Activated T-cell treated with anti-CD3 and anti-CD28 coated beads, Interleukin-2, amount 50 U/mL, for 72 hours (primary cell): ENCODE results near the gene ZNF503. TPM values are rescaled to one million over a fixed set of nuclear protein-coding genes. Genes with fewer than 3 reads are reported as not detected.

Source experiments
- ATAC-seq, 2 donors: fragments of 150-1000 bp; cut with Tn5 transposase; replicated peaks in 1 of 2; 2 replicates each; pipeline ENCODE4 v1.10.0; 2021; ENCODE audit warnings: moderate library complexity in 2 of 2, mild to moderate bottlenecking in 1 of 2
- DNase-seq, 2 donors: peaks; one replicate each; pipeline ENCODE4 v3.0.0; 2021 to 2022; ENCODE audit warnings: mixed read lengths in 1 of 2
- H3K27ac Mint-ChIP-seq: one replicate; pipeline ENCODE4 v1.8.0; 2022; ENCODE audit warnings: mild to moderate bottlenecking, moderate library complexity, mixed read lengths
- H3K27me3 Mint-ChIP-seq: one replicate; pipeline ENCODE4 v1.8.0; 2022; ENCODE audit warnings: low read depth, mixed read lengths
- H3K36me3 Mint-ChIP-seq, 2 donors: one replicate each; pipeline ENCODE4 v1.8.0; 2022; ENCODE audit warnings: mixed read lengths in 2 of 2, mild to moderate bottlenecking in 1 of 2; ENCODE audit not compliant: insufficient read depth in 2 of 2
- H3K4me1 Mint-ChIP-seq: one replicate; pipeline ENCODE4 v1.8.0; 2022; ENCODE audit warnings: low read depth, mixed read lengths
- H3K4me3 Mint-ChIP-seq, 2 donors: one replicate each; pipeline ENCODE4 v1.8.0; 2022; ENCODE audit warnings: mild to moderate bottlenecking in 2 of 2, mixed read lengths in 2 of 2, moderate library complexity in 2 of 2
- H3K9me3 Mint-ChIP-seq, 2 donors: one replicate each; pipeline ENCODE4 v1.8.0; 2022; ENCODE audit warnings: mixed read lengths in 2 of 2
- total RNA-seq, 2 donors: library from RNA; stranded (reverse); gene quantifications; one replicate each; pipeline ENCODE4 v1.2.3, GENCODE V29; 2022

The ZNF503 gene
- total RNA-seq, 2 donors from 2014 or later: 0.50 to 1.3 TPM

DNA sequence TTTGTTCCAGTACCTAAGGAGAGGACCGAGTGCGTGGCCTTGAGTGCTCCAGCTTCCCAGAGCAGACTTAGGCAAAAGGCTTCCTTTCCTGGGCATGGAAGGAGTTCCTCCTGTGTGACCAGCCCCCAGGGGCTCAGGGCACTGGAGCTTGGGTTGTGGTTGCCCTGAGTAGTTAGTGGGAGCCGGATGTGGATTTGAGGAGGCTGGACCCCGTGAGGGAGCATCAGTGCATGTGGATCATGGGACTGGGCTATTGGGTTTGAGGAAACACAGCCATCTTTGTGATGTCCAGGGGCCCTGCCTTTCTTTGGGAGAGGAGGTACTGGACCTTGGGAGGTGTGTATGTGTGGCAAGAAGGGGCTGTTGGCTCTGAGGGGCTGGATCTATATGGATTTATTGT, 38.2 kb upstream of the ZNF503 start:
- H3K4me3 Mint-ChIP-seq: no peak overlapping the region
- no peak overlapping the region for H3K27ac Mint-ChIP-seq
- H3K4me1 Mint-ChIP-seq: no peaks in the 10 kb centered on the region
- H3K36me3 Mint-ChIP-seq: peaks cover 4 to 7% of the 10 kb centered on the region in 2 donors
- DNase-seq (no peak), ATAC-seq (no peak)
- H3K9me3 Mint-ChIP-seq: peaks cover 5 to 10% of the 10 kb centered on the region in 2 donors
- peaks cover 17% of the 10 kb centered on the region for H3K27me3 Mint-ChIP-seq

DNA sequence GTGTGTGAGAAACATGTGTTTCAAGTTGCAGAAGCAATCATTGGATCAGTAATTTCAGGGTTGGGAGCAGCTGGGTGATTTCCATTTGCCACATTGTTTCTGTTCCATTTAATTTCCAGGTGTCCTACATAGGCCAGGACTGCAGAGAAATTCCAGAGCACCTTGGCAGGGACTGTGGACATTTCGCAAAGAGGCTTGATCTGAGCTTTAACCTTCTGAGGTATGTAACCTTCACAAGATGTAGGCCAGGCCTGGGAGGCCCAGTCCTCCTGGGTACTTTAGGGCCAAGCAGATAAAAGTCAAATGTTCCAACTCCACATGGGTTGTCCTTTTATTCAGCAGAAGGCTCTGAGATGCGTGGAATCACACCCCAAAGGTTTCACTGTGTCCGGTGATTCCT, 36.7 kb upstream of the ZNF503 start:
- Mint-ChIP-seq H3K4me1 (no peaks in the 10 kb centered on the region), H3K9me3 (peaks cover 3 to 6% of the 10 kb centered on the region in 2 donors), H3K4me3 (no peak overlapping the region), H3K27ac (no peak overlapping the region), H3K36me3 (peaks cover 0 to 2% of the 10 kb centered on the region in 2 donors), H3K27me3 (peaks cover 27% of the 10 kb centered on the region)
- ATAC-seq: no peak
- DNase-seq: no peak

DNA sequence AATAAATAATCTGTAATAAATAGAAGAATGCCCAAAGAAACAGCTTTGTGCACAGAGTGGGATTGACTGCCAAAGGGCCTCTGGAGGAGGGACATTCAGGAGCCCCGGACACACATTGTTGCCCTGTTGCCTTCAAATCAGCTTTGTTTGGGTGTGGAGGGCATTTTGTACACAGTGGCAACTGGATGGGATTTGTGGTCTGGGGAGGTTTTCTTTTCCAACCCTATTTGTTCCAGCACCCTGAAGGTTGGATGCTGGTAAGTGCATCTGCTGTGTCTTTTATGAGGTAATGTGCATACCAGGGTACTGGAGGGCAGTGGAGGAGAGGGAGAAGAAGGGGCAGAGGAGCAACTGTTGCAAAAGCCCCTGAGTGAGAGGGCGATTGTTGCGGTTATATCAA, 36.1 kb upstream of the ZNF503 start:
- H3K4me3 Mint-ChIP-seq: no peak overlapping the region
- ATAC-seq: no peak
- no peak for DNase-seq
- peaks cover 32% of the 10 kb centered on the region for H3K27me3 Mint-ChIP-seq
- H3K27ac Mint-ChIP-seq: no peak overlapping the region
- H3K4me1 Mint-ChIP-seq: no peaks in the 10 kb centered on the region
- H3K36me3 Mint-ChIP-seq: peaks cover 0 to 2% of the 10 kb centered on the region in 2 donors
- peaks cover 2 to 3% of the 10 kb centered on the region in 2 donors for H3K9me3 Mint-ChIP-seq

DNA sequence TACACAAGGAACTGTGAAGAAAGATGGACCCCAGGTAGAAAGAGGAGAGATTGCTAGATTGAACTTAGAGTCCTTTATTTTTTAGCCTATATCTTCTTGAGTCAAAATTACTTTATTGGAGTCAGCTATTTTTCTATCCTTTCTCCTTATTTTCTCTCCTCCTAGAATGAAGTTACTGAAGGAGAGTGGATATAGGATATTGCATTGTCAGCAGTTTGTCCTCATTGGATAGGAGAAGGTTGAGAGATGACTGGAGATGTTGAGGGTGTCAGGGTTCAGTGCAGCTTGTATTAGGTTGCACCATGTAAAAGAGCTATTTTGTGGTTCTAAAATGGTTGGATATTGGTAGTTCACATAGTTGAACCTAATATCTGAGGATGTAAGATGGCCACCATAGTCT, 35.3 kb upstream of the ZNF503 start:
- Mint-ChIP-seq H3K27me3 (peaks cover 40% of the 10 kb centered on the region), H3K27ac (no peak overlapping the region), H3K4me1 (peaks cover 2% of the 10 kb centered on the region), H3K36me3 (no peaks in the 10 kb centered on the region), H3K4me3 (no peak overlapping the region), H3K9me3 (no peaks in the 10 kb centered on the region)
- DNase-seq (no peak), ATAC-seq (no peak)

DNA sequence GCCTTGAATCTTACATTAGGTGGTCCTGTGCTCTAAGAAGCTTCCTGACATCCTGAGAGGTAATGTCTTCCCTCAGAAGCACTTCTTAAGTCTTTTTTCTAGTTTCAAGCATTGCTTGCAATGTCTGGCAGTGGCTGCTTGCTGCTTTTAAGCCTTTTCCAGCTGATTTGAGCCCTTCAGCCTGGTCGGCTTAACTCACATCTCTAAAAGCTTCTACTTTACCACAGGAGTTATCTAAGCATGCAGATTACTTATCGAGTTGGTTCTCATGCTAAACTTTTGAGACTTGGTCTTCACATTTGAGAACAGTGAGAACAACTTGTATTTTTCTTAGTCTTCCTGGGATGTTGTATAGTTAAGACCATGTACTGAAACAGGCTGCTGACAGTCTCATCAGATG, 33.7 kb upstream of the ZNF503 start:
- ATAC-seq (no peak), DNase-seq (no peak)
- Mint-ChIP-seq H3K27ac (no peak overlapping the region), H3K4me1 (peaks cover 5% of the 10 kb centered on the region), H3K4me3 (no peak overlapping the region), H3K9me3 (no peaks in the 10 kb centered on the region), H3K27me3 (peaks cover 49% of the 10 kb centered on the region), H3K36me3 (no peaks in the 10 kb centered on the region)

DNA sequence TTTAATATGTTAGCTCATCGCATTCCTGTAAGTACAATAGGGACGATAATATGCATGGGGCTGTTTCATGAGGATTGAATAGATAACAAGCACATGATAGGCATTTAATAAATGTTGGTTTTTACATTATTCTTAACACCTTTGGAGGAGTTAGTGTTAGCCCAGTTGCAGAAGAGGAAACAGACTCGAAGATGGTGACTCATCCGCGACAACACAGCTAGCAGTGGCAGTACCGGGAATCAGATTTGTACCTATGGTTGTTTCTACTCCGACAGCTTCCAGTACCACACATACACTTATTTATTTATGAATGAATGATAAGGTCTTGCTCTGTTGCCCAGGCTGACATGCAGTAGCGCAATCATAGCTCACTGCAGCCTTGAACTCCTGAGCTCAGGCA, 32.7 kb upstream of the ZNF503 start:
- H3K36me3 Mint-ChIP-seq: no peaks in the 10 kb centered on the region
- H3K27ac Mint-ChIP-seq: no peak overlapping the region
- peaks cover 5% of the 10 kb centered on the region for H3K4me1 Mint-ChIP-seq
- no peak for ATAC-seq
- H3K27me3 Mint-ChIP-seq: peaks cover 56% of the 10 kb centered on the region
- H3K9me3 Mint-ChIP-seq: no peaks in the 10 kb centered on the region
- DNase-seq: no peak
- no peak overlapping the region for H3K4me3 Mint-ChIP-seq

DNA sequence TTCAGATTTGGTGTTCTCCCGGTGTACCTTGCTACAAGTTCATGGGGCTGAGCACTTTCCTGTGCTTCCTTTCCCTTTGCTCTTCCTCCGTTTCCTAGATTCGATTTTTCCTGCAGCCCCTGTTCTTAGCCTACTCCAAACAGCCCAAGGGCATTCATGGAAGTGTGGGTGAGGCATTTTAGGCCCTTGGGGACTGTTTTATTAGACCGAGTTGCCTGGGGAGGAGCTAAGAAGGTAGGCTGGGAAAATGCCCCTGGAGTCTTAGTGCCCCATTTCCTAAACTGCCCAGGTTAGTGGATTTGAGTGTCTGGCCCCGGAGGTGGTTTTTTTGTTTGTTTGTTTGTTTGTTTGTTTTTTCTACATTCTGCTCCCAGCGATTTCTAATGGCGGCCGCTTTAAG, 31.7 kb upstream of the ZNF503 start:
- Mint-ChIP-seq H3K27me3 (peaks cover 58% of the 10 kb centered on the region), H3K9me3 (no peaks in the 10 kb centered on the region), H3K4me1 (peaks cover 5% of the 10 kb centered on the region), H3K36me3 (no peaks in the 10 kb centered on the region), H3K27ac (no peak overlapping the region), H3K4me3 (no peak overlapping the region)
- ATAC-seq (no peak), DNase-seq (no peak)

DNA sequence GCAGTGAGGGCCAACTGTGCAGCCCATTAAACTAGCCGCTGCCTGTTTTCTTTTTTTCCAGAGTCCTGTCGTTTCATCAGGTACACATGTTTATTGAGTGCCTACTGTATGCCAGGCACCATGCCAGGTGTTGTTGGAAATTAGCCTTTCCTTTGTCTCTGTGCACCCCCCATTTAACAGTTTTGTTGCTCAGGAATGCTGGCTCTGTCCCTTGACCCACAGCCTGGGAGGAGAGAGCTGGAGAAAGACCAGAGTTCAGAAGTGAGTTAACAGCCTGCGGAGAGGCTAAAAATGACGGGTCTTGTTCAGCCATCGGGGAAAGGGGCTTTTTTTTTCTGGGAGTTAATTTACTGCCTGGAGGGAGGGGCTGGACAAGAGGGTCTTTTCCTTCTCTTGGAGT, 31.2 kb upstream of the ZNF503 start:
- Mint-ChIP-seq H3K9me3 (no peaks in the 10 kb centered on the region), H3K4me1 (peaks cover 5% of the 10 kb centered on the region), H3K27ac (no peak overlapping the region), H3K4me3 (no peak overlapping the region), H3K36me3 (no peaks in the 10 kb centered on the region), H3K27me3 (peaks cover 58% of the 10 kb centered on the region)
- no peak for ATAC-seq
- no peak for DNase-seq

DNA sequence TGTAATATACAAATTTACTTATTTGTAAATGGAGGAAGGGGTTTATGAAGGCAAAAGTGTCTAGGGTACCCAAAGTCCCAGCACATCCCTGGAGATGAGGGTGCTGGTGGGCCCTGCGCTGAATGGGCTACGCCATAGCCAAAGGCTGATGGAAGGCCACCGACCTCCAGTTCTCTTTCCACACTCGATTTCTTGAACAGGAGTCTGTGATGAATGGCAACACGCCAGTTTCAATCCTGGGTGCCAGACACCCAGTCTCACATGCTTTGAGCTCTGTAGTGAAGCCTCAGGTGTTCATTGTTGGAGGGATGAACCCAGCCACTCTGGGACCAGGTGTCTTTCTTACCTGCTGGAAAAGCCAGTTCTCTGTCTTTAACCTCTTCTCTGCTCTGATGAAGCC, 30.6 kb upstream of the ZNF503 start:
- no peak overlapping the region for H3K27ac Mint-ChIP-seq
- no peaks in the 10 kb centered on the region for H3K36me3 Mint-ChIP-seq
- H3K27me3 Mint-ChIP-seq: peaks cover 58% of the 10 kb centered on the region
- peaks cover 5% of the 10 kb centered on the region for H3K4me1 Mint-ChIP-seq
- no peaks in the 10 kb centered on the region for H3K9me3 Mint-ChIP-seq
- H3K4me3 Mint-ChIP-seq: peak overlapping the region in 1 of 2 donors; percentile 77
- DNase-seq (no peak), ATAC-seq (no peak)

DNA sequence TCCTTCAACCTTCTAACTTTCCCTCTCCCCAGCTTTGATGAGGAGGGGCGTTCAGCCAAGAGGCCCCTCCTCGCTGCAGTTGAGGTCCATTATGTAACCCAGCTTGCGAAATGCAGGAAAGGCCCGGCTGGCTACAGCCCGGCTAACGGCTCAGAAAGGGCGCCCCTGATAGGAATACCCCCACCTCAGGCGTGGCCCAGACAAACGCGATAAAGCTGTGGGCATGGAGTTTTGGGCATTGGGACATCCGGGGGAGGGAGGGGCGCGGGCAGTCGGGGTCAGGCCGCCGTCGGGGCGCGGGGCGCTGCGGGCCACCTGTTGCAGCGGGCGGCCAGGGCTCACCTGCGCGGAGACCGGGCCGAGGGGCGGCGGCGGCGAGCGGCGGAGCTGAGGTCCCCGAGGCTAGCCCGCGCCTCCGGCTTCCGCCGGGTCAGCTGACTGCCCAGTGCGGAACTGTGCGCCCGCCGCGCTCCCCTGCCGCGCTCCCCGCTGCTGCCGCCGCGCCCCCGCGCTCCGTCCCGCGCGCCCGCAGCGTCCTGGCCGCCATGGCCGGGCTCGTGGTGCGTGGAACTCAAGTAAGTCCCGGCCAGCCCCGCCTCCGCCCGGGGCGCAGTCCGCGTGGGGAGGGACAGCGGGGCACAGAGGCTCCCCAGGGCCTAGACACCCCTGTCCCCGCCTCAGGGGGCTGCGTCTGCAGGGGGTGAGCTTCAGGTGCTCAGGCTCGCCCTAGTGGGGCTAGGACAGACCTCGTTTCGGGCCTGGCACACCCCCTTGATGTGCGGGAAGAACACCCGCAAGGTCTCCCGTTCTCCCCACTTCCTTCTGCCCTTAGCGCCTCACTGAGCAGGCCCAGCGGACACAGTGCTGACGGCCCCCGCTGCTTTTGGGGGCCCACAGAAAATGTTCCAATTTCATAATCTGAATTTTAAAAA, 29.9 kb upstream of the ZNF503 start, which contains the start of gene LRMDA:
TSS of gene LRMDA (plus strand) at position 445 of the 932 bp plus-strand sequence.
- Mint-ChIP-seq H3K36me3 (no peaks in the 10 kb centered on the region), H3K27ac (no peak within 1 kb of the TSS), H3K9me3 (no peaks in the 10 kb centered on the region), H3K4me3 (peak within 1 kb of the TSS; percentile 68 to 77), H3K4me1 (peaks cover 5% of the 10 kb centered on the region), H3K27me3 (peaks cover 58% of the 10 kb centered on the region)
- ATAC-seq: peak in 1 of 2 donors; percentile 52
- peak in 1 of 2 donors; percentile 7 for DNase-seq

DNA sequence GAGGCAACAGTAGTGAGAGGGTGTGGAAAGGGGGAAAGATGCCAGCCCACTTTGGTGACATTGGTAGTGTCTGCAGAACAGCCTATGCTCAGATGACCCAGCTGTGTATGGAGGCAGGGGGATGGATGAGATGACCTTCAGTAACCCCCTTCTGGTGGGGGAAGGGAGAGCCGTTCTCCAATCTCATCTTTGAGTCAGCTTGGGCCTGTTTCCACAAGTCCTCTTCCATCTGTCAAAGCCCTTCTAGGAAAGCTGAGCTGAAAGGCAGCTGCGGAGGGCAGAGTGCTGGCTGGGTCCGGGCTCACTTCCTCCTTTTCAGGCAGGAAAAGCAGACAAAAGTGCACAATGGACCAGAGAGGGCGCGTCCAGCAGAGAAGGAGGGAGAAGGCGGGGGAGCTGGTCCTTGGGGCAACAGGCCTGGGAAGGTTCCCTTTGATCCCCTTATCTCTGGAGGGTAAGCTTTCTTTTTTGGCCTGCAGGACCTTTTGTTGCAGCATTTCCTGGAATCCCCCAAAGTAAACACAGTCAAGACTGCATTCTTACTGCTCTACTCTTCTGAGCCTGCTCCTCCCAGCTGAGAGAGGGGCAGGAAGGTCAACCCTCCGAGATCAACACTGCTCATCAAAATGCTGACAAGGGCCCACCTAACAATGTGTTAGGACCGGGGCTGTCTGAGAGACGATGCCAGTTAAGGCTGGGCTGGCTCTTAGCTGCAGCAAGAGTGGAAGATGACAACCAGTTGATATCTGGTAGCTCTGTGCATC, 28.6 kb upstream of the ZNF503 start:
- Mint-ChIP-seq H3K4me3 (peak overlapping the region in 1 of 2 donors; percentile 27), H3K9me3 (no peaks in the 10 kb centered on the region), H3K27ac (no peak overlapping the region), H3K4me1 (peaks cover 5% of the 10 kb centered on the region), H3K27me3 (peaks cover 51% of the 10 kb centered on the region), H3K36me3 (no peaks in the 10 kb centered on the region)
- DNase-seq (no peak), ATAC-seq (no peak)

DNA sequence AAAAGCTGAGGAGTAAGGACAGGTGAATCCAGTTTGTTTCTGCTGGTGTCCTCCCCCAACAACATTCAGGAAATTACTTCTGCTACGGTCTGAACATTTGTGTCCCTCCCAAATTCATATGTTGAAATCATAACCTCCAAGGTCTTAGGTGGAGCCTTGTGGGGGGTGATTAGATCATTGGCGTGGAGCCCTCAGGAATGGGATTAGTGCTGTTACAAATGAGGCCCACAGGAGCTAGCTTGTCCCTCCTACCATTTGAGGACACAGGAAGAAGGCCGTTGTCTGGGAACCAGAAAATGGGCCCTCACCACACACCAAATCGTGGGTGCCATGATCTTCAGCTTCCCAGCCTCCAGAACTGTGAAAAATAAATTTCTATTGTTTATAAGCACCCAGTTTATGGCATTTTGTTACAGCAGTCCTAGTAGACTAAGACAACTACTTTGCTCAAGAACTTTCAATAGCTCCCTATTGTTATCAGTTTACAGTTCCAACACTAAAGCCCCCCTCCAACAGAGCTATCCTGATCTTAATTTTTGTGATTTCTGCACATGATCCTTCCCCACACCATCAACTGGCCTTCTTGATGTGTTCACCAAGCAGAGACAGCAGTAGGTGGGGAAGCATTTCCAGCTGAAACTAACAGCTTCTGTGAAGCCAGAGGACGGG, 27.7 kb upstream of the ZNF503 start:
- Mint-ChIP-seq H3K36me3 (no peaks in the 10 kb centered on the region), H3K9me3 (no peaks in the 10 kb centered on the region), H3K27me3 (peaks cover 49% of the 10 kb centered on the region), H3K4me3 (no peak overlapping the region), H3K4me1 (peaks cover 5% of the 10 kb centered on the region), H3K27ac (no peak overlapping the region)
- DNase-seq: no peak
- no peak for ATAC-seq
